Muscle layer of duodenum (tissue), 2 donors: Measurements from ENCODE around the gene BYSL.
A peak's percentile ranks its signal among the peaks of the same experiment; 100 is the strongest.

Source experiments
- H3K27ac ChIP-seq: one replicate; pipeline ENCODE4 v1.7.0; 2013; ENCODE audit warnings: mild to moderate bottlenecking, low read length
- H3K27me3 ChIP-seq: one replicate; pipeline ENCODE4 v1.7.0; 2013; ENCODE audit warnings: low read depth, mild to moderate bottlenecking, control low read depth, low read length
- H3K36me3 ChIP-seq, 2 donors: one replicate each; pipeline ENCODE4 v1.7.0; 2013; ENCODE audit warnings: low read length in 2 of 2, control low read depth in 1 of 2, mild to moderate bottlenecking in 1 of 2; ENCODE audit not compliant: insufficient read depth in 2 of 2, control insufficient read depth in 1 of 2
- H3K4me1 ChIP-seq, 2 donors: one replicate each; pipeline ENCODE4 v1.7.0; 2013; ENCODE audit warnings: low read length in 2 of 2, mild to moderate bottlenecking in 2 of 2, control low read depth in 1 of 2, moderate library complexity in 1 of 2; ENCODE audit not compliant: insufficient read depth in 2 of 2, control insufficient read depth in 1 of 2
- H3K4me3 ChIP-seq, 2 donors: one replicate each; pipeline ENCODE4 v1.7.0; 2013; ENCODE audit warnings: low read length in 2 of 2, low read depth in 1 of 2, mild to moderate bottlenecking in 1 of 2
- H3K9me3 ChIP-seq, 2 donors: one replicate each; pipeline ENCODE4 v1.7.0; 2013; ENCODE audit warnings: low read length in 2 of 2, control low read depth in 1 of 2, mild to moderate bottlenecking in 1 of 2; ENCODE audit not compliant: control insufficient read depth in 1 of 2
- donor health status: healthy.

The BYSL gene

GRCh38 chr6:41892921-41893564, 28.3 kb upstream of the BYSL start:
- no peaks in the 10 kb centered on the region for H3K27me3 ChIP-seq
- H3K27ac ChIP-seq: no peak overlapping the region
- no peaks in the 10 kb centered on the region for H3K36me3 ChIP-seq
- H3K4me3 ChIP-seq: no peak overlapping the region
- no peaks in the 10 kb centered on the region for H3K9me3 ChIP-seq
- H3K4me1 ChIP-seq: peaks cover 7 to 20% of the 10 kb centered on the region in 2 donors

GRCh38 chr6:41894366-41895299, 26.7 kb upstream of the BYSL start:
- peak overlapping the region; percentile 82 to 89 for H3K4me3 ChIP-seq
- no peak overlapping the region for H3K27ac ChIP-seq
- no peaks in the 10 kb centered on the region for H3K9me3 ChIP-seq
- H3K4me1 ChIP-seq: peaks cover 7 to 20% of the 10 kb centered on the region in 2 donors
- H3K36me3 ChIP-seq: no peaks in the 10 kb centered on the region
- no peaks in the 10 kb centered on the region for H3K27me3 ChIP-seq

GRCh38 chr6:41895300-41896233, 25.7 kb upstream of the BYSL start, which contains the start of gene USP49:
TSS of gene USP49 (minus strand) at chr6:41895375. CDS start at chr6:41806983, 88,392 bp downstream.
- H3K27me3 ChIP-seq: no peaks in the 10 kb centered on the region
- peak within 1 kb of the TSS; percentile 82 to 89 for H3K4me3 ChIP-seq
- H3K4me1 ChIP-seq: peaks cover 7 to 20% of the 10 kb centered on the region in 2 donors
- peak within 1 kb of the TSS; percentile 77 for H3K27ac ChIP-seq
- H3K9me3 ChIP-seq: no peaks in the 10 kb centered on the region
- H3K36me3 ChIP-seq: peaks cover 0 to 3% of the 10 kb centered on the region in 2 donors

GRCh38 chr6:41896281-41896680, 25.0 kb upstream of the BYSL start:
- H3K27me3 ChIP-seq: no peaks in the 10 kb centered on the region
- peaks cover 7 to 20% of the 10 kb centered on the region in 2 donors for H3K4me1 ChIP-seq
- H3K27ac ChIP-seq: peak overlapping the region; percentile 77
- peak overlapping the region; percentile 82 to 89 for H3K4me3 ChIP-seq
- H3K9me3 ChIP-seq: no peaks in the 10 kb centered on the region
- peaks cover 0 to 3% of the 10 kb centered on the region in 2 donors for H3K36me3 ChIP-seq

- H3K27ac ChIP-seq: no peak overlapping the region
- no peaks in the 10 kb centered on the region for H3K9me3 ChIP-seq
- H3K27me3 ChIP-seq: no peaks in the 10 kb centered on the region
- H3K4me3 ChIP-seq: no peak overlapping the region
- peaks cover 6 to 7% of the 10 kb centered on the region in 2 donors for H3K4me1 ChIP-seq
- peaks cover 12 to 20% of the 10 kb centered on the region in 2 donors for H3K36me3 ChIP-seq
Measured at GRCh38 chr6:41900861-41901260, 20.4 kb upstream of the BYSL start.

- Histone ChIP-seq H3K9me3 (no peaks in the 10 kb centered on the region), H3K27me3 (no peaks in the 10 kb centered on the region), H3K4me3 (no peak overlapping the region), H3K4me1 (no peaks in the 10 kb centered on the region), H3K36me3 (peaks cover 23 to 31% of the 10 kb centered on the region in 2 donors), H3K27ac (no peak overlapping the region)
Measured at GRCh38 chr6:41901882-41902519, 19.3 kb upstream of the BYSL start.

GRCh38 chr6:41909727-41910126, 11.6 kb upstream of the BYSL start:
- no peaks in the 10 kb centered on the region for H3K9me3 ChIP-seq
- H3K4me3 ChIP-seq: no peak overlapping the region
- H3K36me3 ChIP-seq: peaks cover 53 to 65% of the 10 kb centered on the region in 2 donors
- H3K27ac ChIP-seq: no peak overlapping the region
- no peaks in the 10 kb centered on the region for H3K4me1 ChIP-seq
- H3K27me3 ChIP-seq: no peaks in the 10 kb centered on the region

- H3K36me3 ChIP-seq: peaks cover 15 to 39% of the 10 kb centered on the region in 2 donors
Measured at GRCh38 chr6:41914343-41914742, 7.0 kb upstream of the BYSL start.

GRCh38 chr6:41914869-41915530, 6.3 kb upstream of the BYSL start:
- no peaks in the 10 kb centered on the region for H3K9me3 ChIP-seq
- H3K4me1 ChIP-seq: peaks cover 0 to 12% of the 10 kb centered on the region in 2 donors
- no peak overlapping the region for H3K4me3 ChIP-seq
- H3K36me3 ChIP-seq: peaks cover 15 to 37% of the 10 kb centered on the region in 2 donors
- no peaks in the 10 kb centered on the region for H3K27me3 ChIP-seq
- no peak overlapping the region for H3K27ac ChIP-seq

More at GRCh38 chr6:41914343-41914742, 7.0 kb upstream of the BYSL start:
- Histone ChIP-seq H3K4me1 (peaks cover 0 to 5% of the 10 kb centered on the region in 2 donors), H3K4me3 (no peak overlapping the region), H3K9me3 (no peaks in the 10 kb centered on the region), H3K27me3 (no peaks in the 10 kb centered on the region), H3K27ac (no peak overlapping the region)

- no peaks in the 10 kb centered on the region for H3K27me3 ChIP-seq
- H3K36me3 ChIP-seq: peaks cover 11 to 38% of the 10 kb centered on the region in 2 donors
- no peak overlapping the region for H3K4me3 ChIP-seq
- peaks cover 5 to 27% of the 10 kb centered on the region in 2 donors for H3K4me1 ChIP-seq
- no peak overlapping the region for H3K27ac ChIP-seq
- H3K9me3 ChIP-seq: no peaks in the 10 kb centered on the region
Measured at GRCh38 chr6:41917528-41917927, 3.8 kb upstream of the BYSL start.
